ENCODE results near the gene SFPQ.
"Not testable (repeated sequence)": the region's sequence is repeated elsewhere in the genome, so short reads cannot be mapped to it uniquely, and the experiment has no call there.

The SFPQ gene, protein sequence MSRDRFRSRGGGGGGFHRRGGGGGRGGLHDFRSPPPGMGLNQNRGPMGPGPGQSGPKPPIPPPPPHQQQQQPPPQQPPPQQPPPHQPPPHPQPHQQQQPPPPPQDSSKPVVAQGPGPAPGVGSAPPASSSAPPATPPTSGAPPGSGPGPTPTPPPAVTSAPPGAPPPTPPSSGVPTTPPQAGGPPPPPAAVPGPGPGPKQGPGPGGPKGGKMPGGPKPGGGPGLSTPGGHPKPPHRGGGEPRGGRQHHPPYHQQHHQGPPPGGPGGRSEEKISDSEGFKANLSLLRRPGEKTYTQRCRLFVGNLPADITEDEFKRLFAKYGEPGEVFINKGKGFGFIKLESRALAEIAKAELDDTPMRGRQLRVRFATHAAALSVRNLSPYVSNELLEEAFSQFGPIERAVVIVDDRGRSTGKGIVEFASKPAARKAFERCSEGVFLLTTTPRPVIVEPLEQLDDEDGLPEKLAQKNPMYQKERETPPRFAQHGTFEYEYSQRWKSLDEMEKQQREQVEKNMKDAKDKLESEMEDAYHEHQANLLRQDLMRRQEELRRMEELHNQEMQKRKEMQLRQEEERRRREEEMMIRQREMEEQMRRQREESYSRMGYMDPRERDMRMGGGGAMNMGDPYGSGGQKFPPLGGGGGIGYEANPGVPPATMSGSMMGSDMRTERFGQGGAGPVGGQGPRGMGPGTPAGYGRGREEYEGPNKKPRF

DNA sequence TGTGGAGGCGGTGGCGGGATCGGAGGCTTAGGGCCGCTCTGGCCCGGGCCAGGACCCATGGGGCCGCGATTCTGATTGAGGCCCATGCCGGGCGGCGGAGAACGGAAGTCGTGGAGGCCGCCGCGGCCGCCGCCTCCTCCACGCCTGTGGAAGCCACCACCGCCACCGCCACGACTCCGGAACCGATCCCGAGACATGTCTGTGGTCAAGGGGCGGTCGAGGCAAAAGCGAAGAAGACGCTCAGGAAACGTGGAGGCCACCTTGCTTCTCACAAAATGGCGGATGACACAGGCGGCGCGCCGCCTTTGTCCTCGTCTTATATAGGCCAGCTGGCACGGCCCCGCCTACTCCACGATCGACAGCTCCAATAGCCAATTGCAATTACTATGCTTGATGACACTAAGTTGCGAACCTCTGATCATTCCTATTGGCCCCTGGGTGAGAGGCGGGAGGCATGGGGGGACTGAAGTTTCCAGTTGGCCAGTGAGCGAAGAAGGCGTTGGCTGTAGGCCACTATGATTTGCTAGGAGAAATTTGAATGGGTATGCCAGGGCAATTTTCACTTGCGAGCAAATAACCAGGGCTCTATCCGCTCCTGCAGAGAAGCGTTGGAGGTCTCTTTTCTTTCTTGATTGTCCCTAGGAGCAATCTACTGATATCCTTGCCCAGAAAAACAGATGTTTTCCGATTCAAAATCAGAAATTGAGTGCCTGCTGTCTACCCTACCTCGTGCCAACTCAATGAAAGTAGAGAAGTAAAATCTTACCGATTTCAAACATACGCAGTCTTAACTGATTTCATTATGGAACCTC, at the start of gene SFPQ:
Gene SFPQ, minus strand, starts transcription at position 293 of the 812 bp plus-strand sequence. Its CDS starts 96 bp downstream, at position 197.
- DNase-seq (ENCODE audit: low spot score): peak; percentile 99

DNA sequence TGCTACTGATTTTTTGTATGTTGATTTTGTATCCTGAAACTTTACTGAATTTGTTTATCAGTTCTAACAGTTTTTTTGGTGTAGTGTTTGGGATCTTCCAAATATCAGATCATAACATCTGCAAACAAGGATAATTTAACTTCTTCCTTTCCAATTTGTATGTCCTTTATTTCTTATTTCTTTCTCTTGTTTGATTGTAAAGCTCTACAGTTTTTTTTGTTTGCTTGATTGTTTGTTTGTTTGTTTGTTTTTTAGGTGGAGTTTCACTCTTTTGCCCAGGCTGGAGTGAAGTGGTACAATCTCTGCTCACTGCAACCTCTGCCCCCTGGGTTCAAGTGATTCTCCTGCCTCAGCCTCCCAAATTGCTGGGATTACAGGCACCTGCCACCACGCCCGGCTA, 43.8 kb upstream of the SFPQ start:
- not testable (repeated sequence) for DNase-seq (ENCODE audit: low spot score)

DNA sequence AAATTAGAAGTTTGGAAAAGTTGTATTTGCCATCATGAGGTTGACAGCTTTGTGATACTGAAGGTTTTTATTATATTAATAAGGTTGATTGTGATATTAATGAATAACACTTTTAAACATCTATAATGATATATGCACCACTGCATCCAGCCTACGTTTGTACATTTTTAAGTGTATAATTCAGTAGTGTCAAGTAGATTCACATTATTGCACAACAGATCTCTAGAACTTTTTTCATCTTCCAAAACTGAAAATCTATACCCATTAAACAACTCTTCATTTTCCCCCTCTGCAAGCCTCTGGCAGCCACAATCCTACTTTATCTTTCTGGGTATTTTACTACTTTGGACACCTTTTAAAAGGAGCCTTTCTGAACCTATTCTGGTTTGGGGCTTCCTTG, 38.3 kb upstream of the SFPQ start:
- DNase-seq (ENCODE audit: low spot score): no peak

DNA sequence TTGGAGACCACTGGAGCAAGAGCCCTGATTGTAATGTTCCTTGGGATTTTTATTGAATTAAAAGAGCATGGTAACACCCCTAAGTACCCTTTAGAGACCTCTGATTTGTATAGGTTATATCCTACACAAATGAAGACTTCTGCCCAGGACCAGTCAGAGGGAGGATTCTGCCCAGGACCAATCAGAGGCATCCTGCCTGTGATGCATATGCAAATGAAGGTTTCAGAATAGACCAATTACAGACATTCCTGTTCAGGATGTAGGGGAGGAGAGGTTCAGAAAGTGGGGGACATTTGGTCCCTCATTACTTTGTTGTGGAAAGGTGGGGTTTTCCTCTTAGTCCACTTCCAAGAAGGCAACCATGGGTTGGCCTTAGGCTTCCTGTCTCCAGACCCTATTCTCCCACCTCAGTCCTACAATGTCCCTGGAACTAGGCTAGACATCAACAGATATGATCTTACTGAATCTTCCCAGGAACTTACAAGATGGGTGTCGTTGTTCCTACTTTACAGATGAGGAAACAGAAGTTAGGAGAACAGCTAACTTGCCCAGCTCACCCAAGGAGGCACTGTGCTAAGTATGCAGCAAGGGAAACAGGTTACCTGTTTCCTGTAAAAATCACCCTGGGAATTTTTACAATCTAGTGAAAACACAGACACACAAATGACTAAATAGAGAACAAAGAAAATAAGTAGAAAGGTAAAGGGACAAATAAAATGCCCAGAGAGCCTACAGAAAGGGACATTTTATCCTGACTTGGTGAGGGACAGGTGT, 36.8 kb upstream of the SFPQ start:
- DNase-seq (ENCODE audit: low spot score): no peak

DNA sequence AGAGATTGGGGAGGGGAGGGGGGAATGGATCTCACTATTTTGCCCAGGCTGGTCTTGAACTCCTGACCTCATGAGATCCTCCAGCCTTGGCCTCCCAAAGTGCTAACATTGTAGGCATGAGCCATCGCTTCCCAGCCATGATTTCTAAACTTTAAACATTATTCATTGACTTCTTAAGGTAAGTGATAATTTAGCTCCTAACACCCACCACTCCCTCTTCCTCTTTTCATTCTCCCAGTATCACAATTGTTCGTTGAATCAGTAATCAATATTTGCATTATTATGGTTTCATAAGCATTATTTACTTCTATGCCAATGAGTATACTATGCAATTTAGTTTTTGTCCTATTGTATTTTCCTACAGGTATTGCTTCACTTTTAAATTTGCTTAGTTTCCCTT, 33.6 kb upstream of the SFPQ start:
- no peak for DNase-seq (ENCODE audit: low spot score)

DNA sequence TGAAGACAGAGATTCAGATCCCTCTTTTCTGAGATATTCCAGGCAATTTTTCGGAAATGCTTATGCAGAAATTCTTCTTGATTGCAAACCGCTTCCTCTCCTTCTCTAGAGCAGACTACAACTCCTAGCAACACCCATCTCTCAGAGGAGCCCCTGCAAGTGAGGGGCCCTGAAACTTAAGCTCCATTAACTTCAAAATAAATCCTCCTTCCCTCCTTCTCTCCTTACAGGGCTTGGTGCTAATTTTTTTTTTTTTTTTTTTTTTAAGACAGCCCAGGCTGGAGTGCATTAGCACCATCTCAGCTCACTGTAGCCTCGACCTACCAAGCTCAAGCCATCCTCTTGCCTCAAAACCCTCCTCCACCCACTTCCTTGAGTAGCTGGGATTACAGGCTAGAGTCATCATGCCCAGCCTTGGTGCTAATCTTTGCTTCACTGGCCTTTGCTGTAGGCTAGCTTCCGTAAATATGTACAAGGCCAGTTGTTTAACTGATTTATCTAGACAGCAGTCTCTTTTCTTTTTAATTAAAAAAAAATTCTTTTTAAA, 30.2 kb upstream of the SFPQ start:
- no peak for DNase-seq (ENCODE audit: low spot score)

DNA sequence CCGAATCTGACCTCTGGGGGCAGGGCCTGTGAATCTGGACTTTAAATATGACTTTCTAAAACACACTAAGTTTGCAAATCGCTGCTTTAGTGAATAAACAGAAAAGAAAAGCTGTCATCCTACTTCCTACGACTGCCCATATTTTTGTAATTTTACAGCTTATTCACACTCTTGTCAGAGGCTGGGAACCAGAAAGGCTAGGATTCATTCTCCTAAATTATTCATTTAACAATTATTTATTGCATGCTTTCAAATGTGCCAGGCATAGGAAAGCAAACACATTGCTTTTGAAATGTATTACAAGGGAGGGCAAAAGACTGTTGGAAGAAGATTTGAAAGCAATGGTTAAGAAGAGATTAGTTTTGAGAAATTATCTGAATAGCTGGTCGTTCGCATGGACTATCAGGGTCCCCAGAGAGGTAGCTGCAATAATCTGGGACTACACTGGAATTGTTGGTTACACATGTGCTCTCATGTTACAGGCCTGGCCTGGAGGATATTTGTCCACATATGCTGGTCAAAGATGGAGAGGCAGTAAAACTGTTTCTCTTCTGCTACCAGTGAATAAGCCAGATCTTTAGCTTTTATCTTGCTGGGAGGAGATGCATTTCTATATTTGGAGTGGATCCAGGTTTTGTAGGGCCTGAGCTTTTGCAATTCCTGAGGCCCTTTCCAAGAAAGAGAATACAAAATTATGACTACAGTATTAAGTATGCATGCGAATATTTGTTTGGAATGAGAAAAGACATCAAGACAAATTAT, 29.6 kb upstream of the SFPQ start:
- no peak for DNase-seq (ENCODE audit: low spot score)

DNA sequence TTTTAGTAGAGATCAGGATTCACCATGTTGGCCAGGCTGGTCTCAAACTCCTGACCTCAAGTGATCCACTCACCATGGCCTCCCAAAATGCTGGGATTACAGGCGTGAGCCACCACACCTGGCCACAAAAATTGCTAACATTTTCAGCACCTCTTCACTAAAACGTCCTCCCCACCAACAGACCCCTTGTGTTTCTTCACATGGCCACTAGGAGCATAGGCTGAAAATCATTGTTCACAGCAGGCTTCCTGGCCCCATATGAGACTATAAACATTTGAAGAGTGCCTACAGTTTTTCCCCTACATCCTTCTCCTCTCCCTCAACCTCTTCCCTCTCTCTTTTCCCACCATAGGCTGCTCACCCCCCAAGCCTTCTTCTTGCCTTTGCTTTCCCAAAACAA, 28.0 kb upstream of the SFPQ start:
- no peak for DNase-seq (ENCODE audit: low spot score)

DNA sequence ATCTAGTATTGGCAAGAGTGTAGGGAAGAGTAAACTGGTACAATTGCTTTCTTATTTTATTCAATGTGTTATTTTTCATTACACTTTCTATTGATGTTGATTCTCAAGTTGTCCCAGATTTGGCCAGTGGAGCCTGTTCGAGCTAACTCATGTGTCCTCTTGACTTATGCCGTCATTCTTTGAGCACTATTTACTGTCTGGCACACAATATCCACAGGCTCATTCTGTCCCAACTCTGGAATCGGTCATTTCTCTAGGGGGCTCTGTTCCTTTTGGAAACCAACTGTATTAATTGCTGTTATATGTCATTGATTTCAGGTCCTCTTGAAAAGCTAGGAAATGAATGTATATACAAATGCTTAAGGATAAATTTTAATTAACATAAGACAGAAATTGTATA, 22.4 kb upstream of the SFPQ start:
- DNase-seq (ENCODE audit: low spot score): no peak

DNA sequence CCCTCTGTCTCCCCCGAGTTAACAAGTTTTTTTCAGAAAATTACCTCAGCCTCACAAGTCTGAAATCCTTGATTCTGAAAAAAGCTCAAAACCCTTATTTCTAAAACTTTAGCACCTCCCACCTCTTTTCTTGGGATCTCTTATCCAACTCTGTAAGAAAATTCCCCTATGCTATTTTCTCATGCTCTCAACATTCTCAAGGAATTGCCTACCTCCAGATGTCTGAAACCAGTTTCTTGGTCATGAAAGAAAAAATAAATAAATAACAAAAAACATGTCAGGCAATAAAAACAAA, 18.1 kb upstream of the SFPQ start:
- no peak for DNase-seq (ENCODE audit: low spot score)

DNA sequence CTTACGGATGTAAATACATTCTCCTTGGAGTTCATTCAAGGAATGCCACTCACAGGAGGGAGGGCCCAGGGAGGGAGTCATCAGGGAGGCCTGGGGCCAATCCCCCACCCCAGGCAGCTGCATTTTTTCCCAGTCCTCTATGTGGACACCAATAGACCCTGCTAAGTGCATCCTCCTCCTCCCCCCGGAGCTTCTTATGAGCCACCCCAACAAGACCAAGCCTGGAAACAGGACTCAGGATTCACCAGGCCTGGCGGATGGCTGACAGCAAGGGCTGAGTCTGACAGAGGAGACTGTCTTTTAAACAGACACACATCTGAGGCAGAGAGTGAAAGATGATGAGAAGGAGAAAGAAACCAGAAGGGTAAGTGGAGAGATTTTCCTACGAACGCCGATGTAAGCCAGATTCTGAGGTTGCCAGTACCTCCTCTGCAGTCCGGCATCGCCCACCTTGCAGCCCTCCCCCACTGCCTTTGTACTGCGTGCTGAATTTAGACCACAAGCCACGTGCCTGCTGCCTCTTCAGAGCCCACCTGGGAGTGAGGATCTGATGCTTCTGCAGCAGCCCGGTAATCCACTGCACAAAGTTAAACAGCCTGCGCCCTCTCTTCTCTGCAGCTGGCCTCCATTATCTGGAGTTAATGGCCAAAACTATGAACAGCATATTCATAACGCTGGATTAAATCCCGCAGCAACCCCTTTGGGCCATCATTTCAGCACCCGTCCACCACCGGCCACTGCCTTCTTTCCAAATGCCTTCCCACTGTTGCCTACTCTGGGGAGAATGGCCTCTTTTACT, 17.6 kb upstream of the SFPQ start:
- no peak for DNase-seq (ENCODE audit: low spot score)

DNA sequence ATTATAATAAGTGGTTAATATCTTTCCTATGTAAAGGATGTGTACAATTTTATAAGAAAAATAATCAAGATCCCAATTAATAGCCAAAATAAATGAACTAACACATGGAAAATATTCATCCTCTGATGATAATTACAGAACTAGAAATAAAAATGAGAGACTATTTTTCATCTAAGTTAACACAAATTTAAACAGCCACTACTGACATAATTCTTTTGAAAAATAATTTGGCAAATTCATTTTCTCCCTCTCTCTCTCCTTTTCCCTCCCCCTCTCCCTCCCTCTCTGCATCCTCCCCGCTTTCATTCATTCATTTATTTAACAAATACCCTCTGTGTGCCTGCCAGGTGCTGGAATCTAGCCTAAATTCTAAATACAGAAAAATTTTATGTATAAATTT, 10.3 kb upstream of the SFPQ start:
- DNase-seq (ENCODE audit: low spot score): no peak

DNA sequence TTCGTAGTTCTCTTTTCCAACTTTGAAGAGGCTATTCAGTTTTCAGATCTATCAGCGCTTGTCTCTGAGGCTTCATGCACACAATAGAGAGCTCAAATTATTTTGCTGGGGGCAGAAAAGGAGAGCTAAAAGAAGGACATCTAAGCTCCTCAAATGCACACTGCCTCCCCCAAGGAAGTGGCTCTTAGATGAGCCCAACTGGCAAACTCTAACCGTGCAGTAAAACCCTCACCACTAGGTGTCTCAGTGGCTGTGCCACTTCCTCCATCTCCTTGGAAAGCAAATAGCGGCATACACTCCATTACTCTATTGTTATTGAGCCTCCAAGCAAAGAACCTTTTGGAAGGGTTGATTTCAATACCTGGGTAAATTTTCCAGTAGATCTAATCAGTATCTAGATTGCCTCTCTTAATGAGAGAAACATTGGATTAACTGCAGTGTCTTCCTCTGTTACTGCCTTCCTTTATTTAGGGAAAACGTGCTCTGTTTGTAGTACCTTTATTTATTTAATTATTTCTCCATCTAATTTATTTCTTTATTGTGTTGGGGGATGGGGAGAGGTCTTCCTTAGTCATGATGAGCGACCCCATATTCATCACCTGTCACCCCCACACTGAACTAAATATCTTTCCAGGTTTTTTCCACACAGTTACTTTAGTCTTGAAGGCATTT, 9.2 kb upstream of the SFPQ start:
- peak; percentile 60 for DNase-seq (ENCODE audit: low spot score)

DNA sequence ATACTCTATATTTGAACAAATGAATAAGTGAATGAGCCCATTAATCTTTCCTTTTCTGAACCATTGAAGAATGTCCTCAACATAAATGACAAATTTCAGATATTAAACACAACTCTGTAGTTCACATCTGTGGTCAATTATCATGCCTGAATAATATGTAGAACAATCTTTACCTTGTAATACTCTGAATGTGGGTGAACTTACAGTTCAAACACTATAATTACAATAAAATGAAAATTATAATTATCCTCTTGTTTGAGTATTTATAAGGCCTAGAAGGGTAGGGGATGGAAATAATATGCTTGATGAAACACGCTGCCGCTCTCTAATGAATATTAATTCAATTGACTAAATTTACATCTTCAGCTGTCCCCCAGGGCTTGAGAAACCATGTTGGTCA, 8.7 kb upstream of the SFPQ start:
- no peak for DNase-seq (ENCODE audit: low spot score)

DNA sequence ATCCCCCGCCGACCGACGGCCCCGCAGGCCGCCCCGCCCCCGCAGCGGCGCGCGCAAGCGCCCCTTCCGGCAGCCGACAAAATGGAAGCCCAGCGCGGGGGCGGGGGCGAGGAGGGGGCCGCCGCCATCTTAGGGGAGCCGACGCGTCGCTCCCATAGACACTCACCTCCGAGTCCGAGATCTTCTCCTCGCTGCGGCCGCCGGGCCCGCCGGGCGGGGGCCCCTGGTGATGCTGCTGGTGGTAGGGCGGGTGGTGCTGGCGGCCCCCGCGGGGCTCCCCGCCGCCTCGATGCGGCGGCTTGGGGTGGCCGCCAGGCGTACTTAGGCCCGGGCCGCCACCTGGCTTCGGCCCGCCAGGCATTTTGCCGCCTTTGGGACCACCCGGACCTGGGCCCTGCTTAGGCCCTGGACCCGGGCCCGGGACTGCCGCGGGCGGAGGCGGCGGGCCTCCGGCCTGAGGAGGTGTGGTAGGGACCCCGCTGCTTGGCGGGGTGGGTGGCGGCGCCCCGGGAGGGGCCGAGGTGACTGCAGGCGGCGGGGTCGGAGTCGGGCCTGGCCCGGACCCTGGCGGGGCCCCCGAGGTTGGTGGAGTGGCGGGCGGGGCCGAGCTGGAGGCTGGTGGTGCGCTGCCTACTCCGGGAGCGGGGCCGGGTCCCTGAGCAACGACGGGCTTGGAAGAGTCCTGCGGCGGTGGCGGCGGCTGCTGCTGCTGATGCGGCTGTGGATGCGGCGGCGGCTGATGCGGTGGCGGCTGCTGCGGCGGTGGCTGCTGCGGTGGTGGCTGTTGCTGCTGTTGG, 691 bp downstream of the SFPQ start:
- peak; percentile 85 for DNase-seq (ENCODE audit: low spot score)

DNA sequence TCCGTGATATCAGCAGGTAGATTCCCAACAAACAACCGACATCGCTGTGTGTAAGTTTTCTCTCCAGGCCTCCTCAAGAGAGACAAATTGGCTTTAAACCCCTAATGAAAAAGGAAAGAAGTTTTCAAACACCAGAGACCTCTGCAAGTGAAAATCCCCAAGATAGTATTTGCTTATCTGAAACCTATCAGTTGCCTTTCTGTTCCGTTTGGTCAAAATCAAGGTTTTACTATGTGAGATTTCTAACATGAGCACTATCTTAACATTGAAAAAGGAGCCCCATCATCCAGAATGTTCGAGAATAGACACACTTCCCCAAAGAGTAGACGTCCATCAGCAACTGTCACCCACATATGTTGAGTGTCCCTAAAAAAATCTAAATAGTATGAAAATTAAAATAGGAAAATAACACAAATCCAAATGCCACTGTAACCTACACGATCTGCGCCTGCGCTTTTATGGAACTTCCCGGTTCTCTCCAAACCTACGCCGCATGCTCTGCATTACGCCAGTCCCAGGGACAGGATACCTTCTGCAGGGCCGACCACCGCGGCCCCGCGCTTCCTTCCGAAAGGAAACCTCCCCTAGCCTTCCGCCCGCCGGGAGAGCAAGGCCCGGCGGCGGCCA, 1.4 kb downstream of the SFPQ start:
- DNase-seq (ENCODE audit: low spot score): no peak

DNA sequence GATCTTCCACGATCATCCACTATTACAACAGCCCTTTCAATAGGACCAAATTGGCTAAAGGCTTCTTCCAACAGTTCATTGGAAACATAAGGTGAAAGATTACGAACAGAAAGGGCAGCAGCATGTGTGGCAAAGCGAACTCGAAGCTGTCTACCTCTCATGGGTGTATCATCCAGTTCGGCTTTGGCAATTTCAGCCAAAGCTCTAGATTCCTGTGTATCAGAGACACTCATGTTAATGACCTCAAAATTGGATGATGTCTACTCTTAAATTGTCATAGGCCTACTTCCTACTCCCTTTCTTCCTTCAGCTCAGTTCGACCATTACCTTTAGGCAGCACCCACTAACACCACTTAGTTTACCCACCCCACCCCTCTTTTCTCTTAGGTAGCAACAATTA, 2.2 kb downstream of the SFPQ start:
- DNase-seq (ENCODE audit: low spot score): peak; percentile 40
